Stimulated activated CD8-positive, alpha-beta memory T cell treated with anti-CD3 and anti-CD28 coated beads, Interleukin-4, amount 100 ng/mL, for 48 hours (primary cell): ENCODE data around the gene CRBN.

Source experiments
- DNase-seq: peaks from one replicate; pipeline ENCODE4 v3.0.0-alpha.2; 2020

The CRBN gene

GRCh38 chr3:3179407-3180094 is at the start of gene CRBN:
Gene CRBN (minus strand): TSS chr3:3179691. CDS start chr3:3179687, 4 bp downstream.
- peak; percentile 90 for DNase-seq

GRCh38 chr3:3227640-3228039 is 48.1 kb upstream of the CRBN start:
- DNase-seq: no peak

- no peak for DNase-seq
These were observed 42.0 kb upstream of the CRBN start for GRCh38 chr3:3221528-3221927.

- no peak for DNase-seq
These were observed 36.9 kb upstream of the CRBN start for GRCh38 chr3:3216401-3216800.

GRCh38 chr3:3212781-3213440 is 33.4 kb upstream of the CRBN start:
- DNase-seq: no peak

- no peak for DNase-seq
These were observed 30.2 kb upstream of the CRBN start for GRCh38 chr3:3209714-3210113.

GRCh38 chr3:3209057-3209456 is 29.6 kb upstream of the CRBN start:
- DNase-seq: no peak

GRCh38 chr3:3201611-3202010 is 22.1 kb upstream of the CRBN start:
- DNase-seq: no peak

GRCh38 chr3:3200632-3201212 is 21.2 kb upstream of the CRBN start:
- no peak for DNase-seq

GRCh38 chr3:3199306-3199705 is 19.8 kb upstream of the CRBN start:
- DNase-seq: no peak

- no peak for DNase-seq
These were observed 16.8 kb upstream of the CRBN start for GRCh38 chr3:3196148-3196861.

GRCh38 chr3:3194861-3195260 is 15.4 kb upstream of the CRBN start:
- no peak for DNase-seq

- DNase-seq: no peak
These were observed 12.8 kb upstream of the CRBN start for GRCh38 chr3:3192286-3192675.

GRCh38 chr3:3191675-3192285 is 12.3 kb upstream of the CRBN start:
- no peak for DNase-seq

- no peak for DNase-seq
These were observed 10.5 kb upstream of the CRBN start for GRCh38 chr3:3189961-3190360.

GRCh38 chr3:3189102-3189727 is 9.7 kb upstream of the CRBN start:
- no peak for DNase-seq

GRCh38 chr3:3184876-3185275 is 5.4 kb upstream of the CRBN start:
- DNase-seq: no peak

GRCh38 chr3:3180456-3180855 is 965 bp upstream of the CRBN start:
- DNase-seq: no peak

- DNase-seq: no peak
These were observed 778 bp downstream of the CRBN start for GRCh38 chr3:3178498-3179328.

GRCh38 chr3:3177861-3178497 is 1.5 kb downstream of the CRBN start:
- no peak for DNase-seq

GRCh38 chr3:3172627-3173026 is 6.9 kb downstream of the CRBN start:
- DNase-seq: no peak
